OCI-LY7 (cell line): ENCODE results near the gene GLUL.

ENCODE experiments used
- CTCF ChIP-seq: fragments of 200-600 bp; sonication (generic); conservative IDR thresholded peaks from 2 replicates; pipeline ENCODE4 v1.5.1; 2014; ENCODE audit warnings: mild to moderate bottlenecking, antibody characterized with exemption, low read length, moderate library complexity, mixed read lengths
- EZH2phosphoT487 ChIP-seq: fragments of 200-600 bp; sonication (generic); IDR thresholded peaks from 2 replicates; pipeline ENCODE4 v1.6.1; 2018; ENCODE audit warnings: low read depth, borderline replicate concordance, mild to moderate bottlenecking, mixed run types, antibody characterized with exemption, low read length, moderate library complexity, mixed read lengths

- no peak for TF ChIP-seq CTCF
- TF ChIP-seq EZH2phosphoT487: no peak
These were observed 2.6 kb upstream of the GLUL start for GRCh38 chr1:182394055-182394775.
